OCI-M2 (cell line): ENCODE results near the gene ATP6V1B1.
"Not testable (repeated sequence)": the region's sequence is repeated elsewhere in the genome, so short reads cannot be mapped to it uniquely, and the experiment has no call there.

Experiments
- DNase-seq: peaks from one replicate; lab custom pipeline; 2025; ENCODE audit not compliant: unreplicated experiment; lab: John Stamatoyannopoulos, UW

Gene ATP6V1B1

DNA sequence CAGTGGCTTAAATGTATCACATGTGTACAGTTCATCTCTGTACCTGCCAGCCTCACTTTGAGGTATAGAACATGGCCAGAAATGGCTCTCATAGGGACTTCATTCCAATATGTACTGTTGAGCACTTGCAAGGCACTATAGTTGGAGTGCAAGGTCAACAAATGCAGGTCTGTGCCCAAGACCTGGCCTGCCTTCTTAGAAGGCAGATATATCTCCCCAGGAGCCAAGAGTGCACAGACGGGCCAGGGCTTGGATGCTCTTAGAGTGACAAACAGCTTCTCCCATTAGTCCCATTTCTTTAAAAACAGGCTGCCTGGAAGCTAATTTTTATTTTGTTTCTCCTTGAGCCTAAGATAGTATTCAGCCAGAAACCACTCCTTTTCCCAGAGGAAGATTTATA, 51.7 kb downstream of the ATP6V1B1 start:
- DNase-seq: no peak

DNA sequence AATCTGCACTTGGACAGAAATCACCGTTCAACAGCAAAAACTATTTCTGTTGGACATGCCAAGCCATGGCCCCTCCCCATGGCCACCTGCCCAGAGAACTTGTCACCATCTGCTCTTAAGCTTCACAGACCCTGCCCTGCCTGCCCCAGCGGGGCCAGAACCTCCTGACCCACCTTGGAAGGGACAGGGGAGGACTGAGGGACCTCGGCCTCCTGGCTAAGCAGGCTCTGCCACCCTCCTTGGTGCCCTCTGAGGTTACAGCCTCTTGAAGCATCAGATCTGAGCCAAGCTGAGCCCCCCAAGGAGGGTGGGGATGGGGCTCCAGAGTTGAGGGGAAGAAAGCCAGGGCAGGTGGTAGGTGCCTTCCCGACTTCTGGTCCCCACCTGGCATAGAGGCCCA, 52.5 kb downstream of the ATP6V1B1 start:
- DNase-seq: no peak

DNA sequence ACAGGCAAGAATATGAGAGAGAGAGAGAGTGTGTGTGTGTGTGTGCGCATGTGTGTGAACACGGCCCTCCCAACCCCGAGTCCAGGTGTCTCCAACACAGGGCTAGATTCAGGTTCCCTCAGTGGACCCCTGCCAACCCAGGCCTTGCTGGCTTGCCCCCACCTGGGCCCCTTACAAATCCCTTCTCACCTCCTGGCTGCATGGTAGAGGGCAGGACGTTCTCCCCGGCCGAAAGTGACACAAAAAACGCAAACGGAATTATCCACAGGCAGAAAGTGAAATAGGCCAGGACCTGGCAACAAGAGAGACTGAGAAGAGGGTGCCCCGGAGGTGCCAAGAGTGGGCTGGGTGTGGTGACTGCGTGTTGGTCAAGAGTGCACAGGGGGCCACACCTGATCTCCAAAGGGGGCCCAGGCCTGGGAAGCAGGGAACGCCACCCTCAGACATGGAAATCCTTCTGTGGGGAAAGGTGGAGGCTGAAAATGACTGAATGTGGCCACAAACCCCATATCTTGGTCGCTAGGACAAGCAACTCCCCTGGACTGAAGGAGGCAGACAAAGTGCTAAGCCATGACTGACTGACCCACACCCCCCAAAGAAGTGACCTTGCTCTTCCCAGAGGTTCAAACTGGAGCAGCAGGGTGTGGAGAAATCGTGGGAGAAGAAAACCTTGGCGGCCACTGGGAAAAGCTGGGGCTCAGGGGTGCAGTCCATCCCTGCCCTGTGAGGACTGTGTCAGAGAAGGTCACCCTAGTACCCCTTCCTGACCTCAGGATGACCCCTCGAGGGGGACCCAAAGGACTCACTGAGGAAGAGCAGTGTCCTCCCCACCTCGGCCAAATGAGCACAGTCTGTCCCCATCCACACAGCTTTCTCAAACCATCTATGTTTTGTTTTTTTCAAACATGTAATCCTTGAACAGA, 53.3 kb downstream of the ATP6V1B1 start:
- DNase-seq: no peak

DNA sequence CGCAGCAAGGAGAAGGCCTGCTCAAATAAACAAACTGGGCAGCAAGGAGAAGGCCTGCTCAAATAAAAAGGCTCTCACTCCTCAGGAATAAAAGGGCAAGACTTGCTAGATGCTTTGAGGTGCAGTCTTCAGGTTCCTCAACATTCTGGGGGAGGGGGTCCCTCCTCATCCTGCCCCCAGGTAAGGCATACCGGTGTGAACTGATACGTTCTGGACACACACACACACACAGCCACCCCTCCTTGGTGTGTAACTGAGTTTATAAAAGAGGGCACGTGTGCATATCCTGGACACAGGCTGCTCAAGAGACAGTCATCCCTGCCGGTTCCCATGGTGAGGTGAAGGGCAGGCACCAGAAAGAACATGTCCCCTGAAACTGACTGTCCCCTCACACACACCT, 54.5 kb downstream of the ATP6V1B1 start:
- DNase-seq: no peak

DNA sequence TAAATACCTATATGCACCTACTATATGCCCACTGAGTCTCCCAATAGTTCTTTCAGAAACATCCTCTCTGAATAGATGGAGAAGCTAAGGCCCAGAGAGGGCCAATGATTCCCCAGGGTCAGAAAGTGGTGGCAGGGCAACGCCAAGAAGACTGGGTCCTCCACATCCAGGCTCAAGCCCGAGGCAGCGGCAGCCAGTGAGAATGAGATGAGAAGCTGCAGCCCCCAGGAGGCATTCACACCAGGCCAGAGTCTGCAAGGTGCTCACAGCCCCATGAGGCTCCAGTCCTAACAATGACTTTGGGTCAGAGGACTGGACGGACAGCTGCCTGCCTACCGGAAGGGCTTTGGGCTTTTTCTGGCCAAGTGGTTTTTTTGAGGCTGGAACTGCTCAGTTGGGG, 55.4 kb downstream of the ATP6V1B1 start:
- DNase-seq: no peak

DNA sequence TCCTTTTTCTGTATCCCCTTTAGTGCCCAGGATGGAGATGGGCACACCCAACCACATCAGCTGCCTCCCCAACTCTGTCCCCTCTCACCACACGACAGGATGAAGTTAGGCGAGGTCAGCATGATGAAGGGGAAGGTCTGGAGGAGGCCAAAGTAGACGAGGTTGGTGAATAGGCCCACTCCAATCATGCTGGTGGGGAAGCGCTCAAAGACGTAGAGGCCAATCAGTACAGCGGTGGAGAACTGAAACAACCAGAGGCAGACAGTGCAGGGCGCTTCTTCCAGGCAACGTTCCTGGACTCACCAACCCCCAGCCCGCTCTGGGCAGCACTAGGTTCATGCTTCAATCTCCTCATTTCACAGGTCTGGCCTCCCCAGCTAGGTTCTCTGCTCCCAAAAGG, 56.0 kb downstream of the ATP6V1B1 start:
- no peak for DNase-seq

DNA sequence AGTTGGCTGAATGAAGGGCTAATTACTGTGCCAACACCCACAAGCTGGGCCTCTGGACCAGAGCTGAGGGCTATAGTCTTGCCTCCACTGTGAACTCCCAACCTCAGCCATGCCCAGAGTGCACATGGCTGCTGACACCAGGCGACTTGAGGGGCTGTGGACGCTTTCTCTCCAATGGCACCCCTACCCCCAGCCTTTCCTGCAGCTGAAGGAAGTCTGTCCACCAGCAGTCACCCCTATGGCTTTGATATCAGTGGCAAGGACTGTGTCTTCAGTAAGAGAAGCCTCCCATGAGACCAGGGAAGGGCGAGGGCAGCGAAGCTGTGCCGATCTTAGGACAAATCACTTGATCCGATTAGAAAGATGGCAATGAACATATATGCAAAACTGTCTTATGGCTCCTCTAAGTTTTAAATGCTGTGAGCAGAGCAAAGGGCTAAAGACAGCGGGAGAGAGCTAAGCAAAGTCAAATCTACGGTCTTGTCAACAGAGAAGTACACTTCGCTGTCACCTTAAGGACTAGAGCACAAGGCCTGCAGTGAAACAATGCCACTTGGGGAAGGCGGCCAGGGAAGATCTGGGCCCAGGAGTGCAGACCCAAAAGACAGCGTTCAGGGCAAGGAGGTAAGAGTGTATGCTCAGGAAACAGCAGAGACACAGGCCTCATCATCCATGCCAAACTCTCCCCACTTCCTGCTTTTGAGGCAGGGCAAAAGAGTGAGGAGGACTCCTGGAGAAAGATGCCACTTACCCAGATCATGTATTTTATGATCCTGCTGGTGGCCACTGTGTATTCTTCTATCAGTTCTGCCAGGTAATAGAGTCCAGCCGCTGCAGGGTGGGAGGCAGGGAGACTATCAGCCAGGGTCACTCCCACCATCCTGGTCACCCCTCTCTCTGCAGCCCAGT, 57.5 kb downstream of the ATP6V1B1 start:
- DNase-seq: no peak

DNA sequence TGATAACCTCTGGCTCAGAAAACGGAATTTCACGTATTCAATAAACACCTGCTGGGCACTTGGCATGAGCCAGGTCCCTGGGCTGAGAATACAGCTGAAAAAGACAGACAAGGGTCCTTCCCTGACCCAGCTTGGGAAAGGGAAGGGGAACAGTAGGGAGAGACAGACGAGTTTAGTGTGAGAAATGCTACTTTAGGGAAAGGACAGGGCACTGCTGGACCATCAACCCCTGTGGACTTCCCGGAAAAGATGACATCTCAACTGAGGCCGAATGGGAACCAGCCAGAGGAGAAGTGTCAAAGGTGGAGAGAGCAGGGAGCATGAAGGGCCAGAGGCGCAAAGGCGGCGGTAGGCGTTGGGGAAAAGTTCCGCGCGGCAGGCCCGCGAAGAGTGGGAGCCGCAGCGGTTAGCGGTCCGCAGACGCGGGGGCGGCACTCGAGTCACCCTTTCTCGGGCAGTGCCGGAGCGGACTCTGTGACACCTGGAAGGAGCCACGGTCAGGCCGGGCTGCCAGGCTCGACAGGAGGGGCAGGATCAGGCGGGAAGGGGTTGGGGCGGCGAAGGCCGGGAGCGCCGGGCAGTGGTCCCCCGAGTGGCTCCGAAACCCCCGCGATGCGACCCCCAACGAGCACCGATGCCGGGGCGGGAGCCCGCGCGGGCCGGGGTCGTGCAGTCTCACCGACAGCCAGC, 58.5 kb downstream of the ATP6V1B1 start:
- DNase-seq: no peak

DNA sequence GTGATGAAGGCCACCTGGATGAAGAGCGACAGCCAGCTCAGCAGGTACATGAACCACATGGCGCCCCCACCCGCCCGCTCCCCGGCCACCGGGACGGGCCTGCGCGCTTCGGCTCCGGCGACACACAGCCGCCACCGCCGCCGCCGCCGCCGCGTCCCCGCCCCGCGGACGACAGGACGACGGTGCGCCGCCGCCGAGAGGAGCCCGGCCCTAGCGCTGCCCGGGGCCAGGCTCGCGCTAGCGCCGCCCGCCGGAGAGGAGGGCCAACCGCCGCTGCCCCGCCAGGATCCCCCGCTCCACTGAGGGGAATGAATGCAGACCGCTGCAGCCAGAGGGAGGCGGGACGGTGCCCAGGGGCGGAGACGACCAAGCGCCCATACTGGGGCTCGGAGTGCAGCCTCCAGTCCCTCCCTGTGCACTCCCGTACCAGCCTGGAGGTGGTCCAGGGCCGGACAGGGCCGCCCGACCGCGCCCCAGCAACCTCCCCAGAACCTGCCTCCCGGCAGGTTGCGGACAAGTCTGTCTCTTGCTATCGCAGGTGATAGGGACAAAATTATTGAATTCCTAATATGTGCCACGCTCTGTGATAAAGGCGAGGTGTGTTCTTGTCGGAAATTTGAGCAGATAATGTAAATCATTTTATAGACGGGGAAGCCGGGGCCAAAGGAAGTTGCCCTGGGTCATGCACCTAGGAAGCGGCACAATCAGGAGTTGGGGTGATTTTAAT, 59.2 kb downstream of the ATP6V1B1 start, which contains the start of gene TEX261:
TSS of gene TEX261 (minus strand) at position 175 of the 727 bp plus-strand sequence. CDS start at position 59, 116 bp downstream.
- no peak for DNase-seq

DNA sequence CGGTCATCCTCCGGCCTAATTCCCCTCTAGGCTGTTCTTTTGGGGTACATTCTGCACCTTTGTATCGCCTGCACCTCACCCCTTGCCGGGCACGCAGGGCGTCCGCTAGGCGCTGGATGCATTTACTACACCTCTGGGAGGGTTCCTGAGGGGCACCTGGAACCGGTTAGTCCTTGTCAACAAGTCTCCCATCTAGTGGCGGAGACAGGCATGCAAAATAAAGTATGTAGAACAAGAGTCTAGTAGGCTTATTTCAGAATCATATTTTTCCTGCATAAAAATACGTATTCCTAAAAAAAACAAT, 59.7 kb downstream of the ATP6V1B1 start:
- no peak for DNase-seq

DNA sequence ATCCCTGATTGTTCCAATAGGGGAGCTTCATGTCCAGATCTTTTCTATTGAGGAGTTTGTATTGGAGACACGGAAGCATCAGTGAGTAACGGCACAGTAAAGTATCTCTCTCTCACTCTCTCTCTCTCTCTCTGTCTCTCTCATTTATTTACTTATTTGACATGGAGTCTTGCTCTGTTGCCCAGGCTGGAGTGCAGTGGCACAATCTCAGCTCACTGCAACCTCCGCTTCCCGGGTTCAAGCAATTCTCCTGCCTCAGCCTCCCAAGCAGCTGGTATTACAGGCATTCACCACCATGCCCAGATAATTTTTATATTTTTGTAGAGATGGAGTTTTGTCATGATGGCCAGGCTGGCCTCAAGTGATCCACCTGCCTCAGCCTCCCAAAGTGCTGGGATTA, 63.2 kb downstream of the ATP6V1B1 start:
- not testable (repeated sequence) for DNase-seq

DNA sequence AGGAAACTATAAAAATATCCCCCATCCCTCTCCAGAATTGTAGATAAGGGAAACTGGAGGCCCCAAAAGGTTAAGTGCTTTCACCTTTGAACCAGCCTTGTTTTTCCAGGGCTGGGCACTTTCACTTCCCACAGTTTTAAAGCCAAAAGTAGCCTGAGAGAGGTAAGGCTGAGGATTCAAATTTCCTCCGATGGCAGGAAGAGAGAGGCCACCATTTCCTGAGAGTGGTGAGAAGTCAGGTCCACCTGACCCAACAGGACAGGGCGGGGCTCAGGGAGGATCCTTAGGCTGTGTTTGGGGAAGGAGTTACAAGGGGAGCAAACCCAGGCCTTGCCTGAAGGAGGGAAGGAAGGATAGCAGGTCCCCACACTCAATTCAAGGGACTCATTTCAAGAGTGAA, 63.7 kb downstream of the ATP6V1B1 start:
- DNase-seq: no peak

DNA sequence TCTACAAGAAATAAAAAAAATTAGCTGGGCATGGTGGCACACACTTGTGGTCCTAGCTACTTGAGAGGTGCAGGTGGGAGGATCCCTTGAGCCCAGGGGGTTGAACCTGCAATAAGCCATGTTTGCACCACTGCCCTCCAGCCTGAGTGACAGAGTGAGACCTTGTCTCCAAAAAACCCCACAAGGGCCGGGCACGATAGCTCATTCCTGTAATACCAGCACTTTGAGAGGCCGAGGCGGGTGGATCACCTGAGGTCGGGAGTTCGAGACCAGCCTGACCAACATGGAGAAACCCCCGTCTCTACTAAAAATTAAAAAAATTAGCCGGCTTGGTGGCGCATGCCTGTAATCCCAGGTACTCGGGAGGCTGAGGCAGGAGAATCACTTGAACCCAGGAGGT, 64.2 kb downstream of the ATP6V1B1 start:
- not testable (repeated sequence) for DNase-seq

DNA sequence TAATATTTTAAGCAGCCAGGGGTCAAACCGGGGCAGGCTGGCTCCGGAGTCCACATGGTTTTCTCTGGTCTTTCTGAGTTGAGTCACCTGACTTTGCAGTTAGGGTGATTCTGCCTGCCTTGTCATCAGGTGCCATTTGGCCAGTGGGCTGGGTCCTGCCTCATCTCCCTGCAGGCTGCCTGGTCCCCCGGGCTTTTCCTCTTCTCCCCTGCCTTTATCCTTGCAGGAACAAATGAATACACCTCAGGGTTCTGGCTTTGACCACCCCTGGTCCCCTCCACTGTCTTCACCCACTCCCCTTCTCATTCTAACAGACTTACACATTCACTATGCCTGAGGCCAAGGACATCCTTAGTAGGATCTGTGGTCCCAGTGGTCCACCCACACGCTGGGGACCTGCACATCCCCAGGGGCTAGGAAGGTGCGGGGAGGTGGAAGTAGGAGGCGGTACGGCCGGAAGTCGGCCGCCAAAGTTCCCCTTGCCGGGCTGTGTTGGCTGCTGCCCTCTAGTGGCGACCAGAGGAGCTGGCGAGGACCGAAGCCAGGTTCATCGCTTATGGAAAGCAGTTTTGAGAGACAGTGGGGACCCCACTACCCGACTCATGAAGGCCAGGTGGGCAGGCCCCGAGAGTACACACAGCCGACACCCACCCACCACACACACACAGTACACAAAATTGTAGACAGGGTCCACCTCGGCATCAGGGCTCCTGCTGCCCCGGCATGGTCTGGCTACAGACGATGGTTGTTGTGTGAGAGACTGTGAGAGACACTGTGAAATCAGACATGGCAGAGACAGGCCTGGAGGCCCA, 65.3 kb downstream of the ATP6V1B1 start:
- no peak for DNase-seq

DNA sequence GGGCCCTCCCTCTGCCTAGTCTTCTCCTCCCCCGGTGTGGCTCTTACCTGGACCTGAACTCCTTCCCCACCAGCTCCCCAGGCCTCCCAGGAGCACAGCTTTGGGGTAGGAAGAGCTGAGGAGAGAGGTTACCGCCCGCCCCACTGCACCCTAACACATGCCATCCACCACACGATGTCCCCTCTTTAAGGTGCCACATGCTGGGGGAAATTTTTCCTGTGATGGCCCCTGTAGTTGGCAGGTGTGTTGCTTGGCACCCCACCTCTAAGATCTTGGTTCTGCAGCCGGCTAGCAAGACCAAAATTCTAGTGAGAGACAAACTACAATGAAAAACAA, 65.9 kb downstream of the ATP6V1B1 start:
- DNase-seq: no peak

DNA sequence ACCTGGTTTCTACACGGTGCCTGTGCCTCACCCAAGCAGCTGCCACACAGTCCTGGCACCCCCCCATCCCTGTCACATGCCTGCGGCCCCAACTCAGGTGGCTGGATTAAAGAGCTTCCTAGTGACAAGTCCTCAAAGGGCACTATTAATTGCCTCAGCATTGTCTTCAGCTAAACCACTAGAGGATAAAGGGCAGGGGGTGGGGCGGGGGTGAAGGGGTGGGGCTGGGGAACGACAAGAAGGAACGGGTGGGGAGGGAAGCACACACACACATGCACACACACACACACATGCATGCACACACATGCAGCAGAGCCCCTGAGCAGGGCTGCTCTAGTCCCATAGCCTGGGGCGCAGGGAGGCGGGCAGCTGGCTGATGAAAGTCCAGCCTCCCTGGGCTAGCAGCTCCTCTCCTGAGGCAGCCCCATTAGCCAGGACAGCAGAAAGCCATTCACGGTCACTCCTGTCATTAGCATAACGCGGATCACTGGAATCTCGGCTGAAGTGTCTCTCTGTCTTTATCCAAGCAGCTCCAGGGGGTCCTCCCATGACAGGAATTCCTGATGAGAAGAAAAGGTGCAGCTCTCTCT, 66.4 kb downstream of the ATP6V1B1 start:
- DNase-seq: no peak

DNA sequence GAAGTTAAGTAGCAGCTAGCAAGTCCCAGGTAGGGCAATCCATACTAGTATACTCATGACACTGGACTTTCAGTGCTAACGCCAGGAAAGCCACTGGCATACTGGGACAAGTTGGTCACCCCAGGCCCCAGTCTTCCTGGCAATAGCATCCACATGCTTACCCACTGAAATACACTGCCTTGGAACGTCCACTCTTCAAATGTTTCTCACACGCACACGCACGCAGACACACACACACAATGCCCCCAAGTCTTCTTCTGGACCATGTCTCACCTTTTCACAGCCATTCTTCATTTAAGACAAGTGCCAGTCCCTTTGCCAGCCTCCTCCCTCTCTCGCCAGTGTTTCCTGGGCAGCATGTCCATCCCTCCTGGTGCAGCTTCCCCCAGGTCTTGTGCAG, 67.7 kb downstream of the ATP6V1B1 start:
- no peak for DNase-seq

DNA sequence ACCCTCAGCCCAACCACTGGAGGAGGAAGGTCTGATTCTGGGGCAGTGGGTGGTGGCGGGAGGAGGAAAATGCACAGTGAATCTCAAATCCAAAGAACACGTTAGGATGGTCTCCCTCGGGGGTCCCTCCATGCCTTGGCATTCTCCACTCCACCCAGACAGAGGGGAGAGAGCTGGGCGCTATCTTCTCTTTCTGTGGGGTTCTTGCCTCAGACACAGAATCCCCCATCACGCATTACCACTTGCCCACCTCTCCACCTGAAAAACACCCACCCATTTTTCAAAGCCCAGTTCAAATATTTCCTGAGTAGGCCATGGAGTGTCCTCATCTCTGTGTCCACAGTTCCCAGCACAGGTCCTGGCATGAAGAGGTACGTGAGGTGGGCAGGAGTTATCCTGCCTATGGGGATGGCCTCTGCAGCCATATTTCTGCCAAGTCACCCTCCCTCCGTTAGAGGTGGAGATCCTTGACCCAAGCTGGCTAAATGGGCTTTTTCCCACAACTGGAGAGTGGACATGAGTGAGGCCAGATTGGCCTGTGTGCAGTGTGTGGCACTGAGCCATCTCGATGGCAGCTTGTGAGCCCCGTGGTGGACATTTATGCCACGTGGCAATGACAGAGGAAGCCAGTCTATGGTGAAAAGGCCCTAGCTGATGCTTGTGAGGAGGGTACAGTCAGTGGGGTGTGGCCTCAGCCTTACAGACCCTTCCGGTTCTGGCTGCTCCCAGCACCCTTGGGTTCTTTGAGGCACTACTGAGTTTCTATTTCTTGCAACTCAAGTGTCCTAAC, 68.5 kb downstream of the ATP6V1B1 start:
- DNase-seq: no peak

DNA sequence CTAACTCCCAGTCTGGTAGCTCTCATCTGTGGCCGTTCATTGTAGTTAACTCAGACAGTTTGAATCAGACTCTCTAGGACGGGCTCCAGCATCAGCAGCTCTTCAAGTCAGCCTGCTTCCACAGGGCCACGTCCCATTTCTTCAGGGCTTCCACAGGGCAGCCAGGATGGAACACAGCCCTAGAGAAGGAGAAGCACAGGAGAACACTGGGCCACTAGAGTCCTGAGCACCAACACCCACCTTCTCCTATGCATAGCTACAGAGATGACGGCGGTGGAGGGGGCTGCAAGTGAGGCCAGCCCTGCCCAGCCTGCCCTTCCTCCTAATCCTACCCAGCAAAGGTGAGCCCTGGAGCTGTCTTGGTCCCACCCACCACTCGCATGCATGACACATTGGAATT, 69.2 kb downstream of the ATP6V1B1 start:
- no peak for DNase-seq
